ENCODE data around the gene CDH23. TPM values are rescaled to one million over a fixed set of nuclear protein-coding genes. Genes with fewer than 3 reads are reported as not detected.

CDH23 gene
- total RNA-seq, 2 experiments from 2014 or later, result 4.0 to 4.5 TPM

GRCh38 chr10:71611709-71612422 is 215.1 kb downstream of the CDH23 start:
- no peaks in the 10 kb centered on the region for H3K9me3 Mint-ChIP-seq
- H3K27ac Mint-ChIP-seq, result no peak overlapping the region
- no peaks in the 10 kb centered on the region for H3K36me3 Mint-ChIP-seq (ENCODE audit: low read depth)
- DNase-seq, result no peak
- no peak overlapping the region for H3K4me3 Mint-ChIP-seq
- peaks cover 2% of the 10 kb centered on the region for H3K27me3 Mint-ChIP-seq
- no peaks in the 10 kb centered on the region for H3K4me1 Mint-ChIP-seq
- ChIA-PET POLR2A (no interaction called here), CTCF (no interaction called here)

DNA sequence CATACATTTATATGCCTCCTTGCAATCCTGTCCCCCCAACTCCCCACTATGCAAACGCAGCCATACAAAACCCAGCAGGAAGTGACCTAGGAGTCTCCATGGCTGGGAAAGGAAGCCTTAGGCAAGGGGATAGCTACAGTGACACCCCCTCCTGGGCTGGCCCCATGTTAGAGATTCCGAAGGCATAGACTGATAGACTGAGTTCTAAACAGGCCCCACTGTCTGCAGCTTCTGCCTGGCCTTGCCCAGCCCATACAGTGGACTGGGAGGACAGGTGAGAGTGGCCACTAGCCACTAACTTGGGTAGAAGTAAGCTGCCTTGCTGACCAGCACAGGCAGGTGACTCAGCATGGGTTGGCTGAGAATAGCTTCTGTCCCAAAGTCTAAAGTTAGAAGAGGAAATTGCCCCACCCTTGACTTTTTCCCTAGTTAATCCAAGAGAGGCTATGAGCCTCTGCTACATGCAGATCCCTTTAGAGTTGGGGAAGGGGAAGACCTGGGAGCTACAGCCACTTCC is 216.6 kb downstream of the CDH23 start:
- H3K4me1 Mint-ChIP-seq, result no peaks in the 10 kb centered on the region
- peaks cover 2% of the 10 kb centered on the region for H3K27me3 Mint-ChIP-seq
- H3K27ac Mint-ChIP-seq, result no peak overlapping the region
- CTCF ChIA-PET, result no interaction called here
- DNase-seq, result no peak
- no peaks in the 10 kb centered on the region for H3K9me3 Mint-ChIP-seq
- no peak overlapping the region for H3K4me3 Mint-ChIP-seq
- POLR2A ChIA-PET, result no interaction called here
- no peaks in the 10 kb centered on the region for H3K36me3 Mint-ChIP-seq (ENCODE audit: low read depth)

DNA sequence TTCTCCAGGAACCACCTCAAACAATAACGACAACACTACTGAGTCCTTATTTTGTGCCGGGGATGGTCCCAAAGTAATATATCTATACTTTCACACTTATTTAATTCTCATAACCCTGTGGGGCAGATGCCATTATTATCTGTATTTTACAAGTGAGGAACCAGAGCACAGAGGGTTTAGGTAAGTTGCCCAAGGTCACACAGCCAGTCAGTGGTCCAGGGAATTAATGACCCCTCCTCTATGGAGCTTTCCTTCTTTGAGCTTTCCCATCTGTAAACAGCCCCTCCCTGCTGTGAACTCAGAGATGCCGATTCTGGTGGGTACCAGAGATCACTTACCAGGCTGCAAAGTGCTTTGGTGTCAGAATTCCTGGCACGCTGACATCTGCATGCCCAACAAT is 217.2 kb downstream of the CDH23 start:
- POLR2A ChIA-PET, result no interaction called here
- H3K27me3 Mint-ChIP-seq, result peaks cover 2% of the 10 kb centered on the region
- no peaks in the 10 kb centered on the region for H3K4me1 Mint-ChIP-seq
- no peak overlapping the region for H3K4me3 Mint-ChIP-seq
- CTCF ChIA-PET, result no interaction called here
- DNase-seq, result no peak
- no peak overlapping the region for H3K27ac Mint-ChIP-seq
- no peaks in the 10 kb centered on the region for H3K36me3 Mint-ChIP-seq (ENCODE audit: low read depth)
- no peaks in the 10 kb centered on the region for H3K9me3 Mint-ChIP-seq

DNA sequence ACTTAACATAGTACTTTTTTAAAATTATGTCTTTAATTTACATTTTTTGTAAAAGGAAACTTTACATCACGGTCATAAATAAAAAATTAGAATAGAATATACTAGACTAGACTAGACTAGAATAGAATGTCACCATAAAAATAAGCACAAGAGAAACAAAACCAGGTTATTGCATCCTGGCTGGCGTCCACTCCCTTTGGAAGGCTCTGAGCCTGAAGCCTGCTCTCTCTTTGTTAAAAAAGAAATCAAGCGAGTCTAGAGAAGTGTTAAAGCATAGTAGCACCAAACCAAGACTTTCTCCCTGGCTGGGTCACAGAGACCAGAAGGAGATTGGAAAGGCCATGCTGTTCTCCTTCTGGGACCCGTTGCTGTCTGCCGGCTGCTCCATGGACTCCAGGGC is 218.2 kb downstream of the CDH23 start:
- H3K4me1 Mint-ChIP-seq, result no peaks in the 10 kb centered on the region
- ChIA-PET POLR2A (no interaction called here), CTCF (no interaction called here)
- no peaks in the 10 kb centered on the region for H3K36me3 Mint-ChIP-seq (ENCODE audit: low read depth)
- peaks cover 2% of the 10 kb centered on the region for H3K27me3 Mint-ChIP-seq
- no peak for DNase-seq
- H3K4me3 Mint-ChIP-seq, result no peak overlapping the region
- no peak overlapping the region for H3K27ac Mint-ChIP-seq
- no peaks in the 10 kb centered on the region for H3K9me3 Mint-ChIP-seq

DNA sequence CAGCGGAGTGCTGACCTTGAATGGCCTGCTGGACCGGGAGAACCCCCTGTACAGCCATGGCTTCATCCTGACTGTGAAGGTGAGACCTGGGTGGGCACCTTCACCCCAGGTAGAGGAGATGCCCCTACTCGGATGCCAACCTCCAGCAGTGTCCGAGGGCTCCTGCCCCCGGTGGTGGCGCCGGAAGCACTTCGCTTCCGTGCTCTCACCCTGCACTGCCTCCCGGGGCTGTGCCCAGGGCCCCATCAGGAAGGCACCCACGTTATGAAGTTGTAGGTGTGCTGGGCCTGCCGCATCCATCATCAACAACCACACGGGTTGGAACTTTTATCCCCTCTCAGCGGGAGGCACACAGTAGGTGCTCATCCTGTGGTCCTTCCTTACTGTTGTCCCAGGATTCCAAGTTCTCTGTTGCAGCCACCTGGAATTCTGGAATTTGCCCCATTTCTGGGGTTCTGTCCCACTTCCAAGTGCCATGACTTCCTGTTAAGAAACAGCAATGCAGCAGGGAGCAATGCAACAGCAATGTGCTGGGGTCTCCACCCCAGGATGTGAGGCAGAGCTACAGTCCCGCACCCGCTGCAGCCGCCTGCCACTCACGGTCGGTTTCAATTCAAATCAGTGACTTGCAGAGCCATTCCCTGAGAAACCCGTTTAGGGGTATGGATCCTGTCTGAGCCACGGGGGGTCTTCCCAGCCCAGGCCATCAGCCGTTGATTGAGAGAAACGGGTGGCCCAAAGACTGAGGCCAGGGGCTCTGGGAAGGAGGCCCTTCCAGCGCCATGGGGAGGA is 219.0 kb downstream of the CDH23 start:
- Mint-ChIP-seq H3K27me3 (peaks cover 2% of the 10 kb centered on the region), H3K9me3 (no peaks in the 10 kb centered on the region), H3K36me3 (ENCODE audit: low read depth) (no peaks in the 10 kb centered on the region), H3K27ac (no peak overlapping the region), H3K4me1 (no peaks in the 10 kb centered on the region), H3K4me3 (no peak overlapping the region)
- DNase-seq, result no peak
- ChIA-PET POLR2A (no interaction called here), CTCF (no interaction called here)

DNA sequence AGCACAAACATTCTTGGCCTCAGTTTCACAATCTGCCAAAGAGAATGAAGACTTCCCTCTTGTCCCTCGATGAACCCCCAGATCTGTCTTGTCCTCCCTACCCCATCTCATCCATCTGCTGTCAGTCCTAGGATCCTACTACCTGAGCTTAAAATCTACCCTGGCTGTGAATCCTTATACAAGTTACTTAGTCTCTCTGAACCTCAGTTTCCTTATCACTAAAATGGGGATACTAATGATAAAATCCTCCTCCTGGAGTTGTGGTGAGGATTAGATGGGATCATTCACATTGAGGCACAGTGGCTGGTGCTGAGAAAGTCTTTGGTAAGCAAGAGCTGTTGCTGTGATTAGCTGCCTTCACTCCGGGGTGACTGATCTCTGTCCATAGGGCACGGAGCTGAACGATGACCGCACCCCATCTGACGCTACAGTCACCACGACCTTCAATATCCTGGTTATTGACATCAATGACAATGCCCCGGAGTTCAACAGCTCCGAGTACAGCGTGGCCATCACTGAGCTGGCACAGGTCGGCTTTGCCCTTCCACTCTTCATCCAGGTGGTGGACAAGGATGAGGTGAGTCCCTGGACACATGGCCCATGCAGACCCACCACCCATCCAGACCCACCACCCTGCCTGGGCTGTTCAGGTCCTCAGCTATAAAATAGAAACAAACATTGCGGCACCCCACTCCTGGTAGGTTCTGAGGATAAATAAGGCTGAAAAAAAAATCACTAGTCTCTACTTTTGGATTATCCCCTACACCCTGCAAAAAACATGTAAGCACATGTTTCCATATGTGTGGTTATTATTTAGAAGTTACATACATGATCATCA is 220.3 kb downstream of the CDH23 start:
- Mint-ChIP-seq H3K27me3 (peaks cover 2% of the 10 kb centered on the region), H3K4me1 (no peaks in the 10 kb centered on the region), H3K27ac (no peak overlapping the region)

GRCh38 chr10:71618176-71618575 is 221.5 kb downstream of the CDH23 start:
- Mint-ChIP-seq H3K27me3 (peaks cover 2% of the 10 kb centered on the region), H3K9me3 (no peaks in the 10 kb centered on the region), H3K4me3 (no peak overlapping the region), H3K36me3 (ENCODE audit: low read depth) (no peaks in the 10 kb centered on the region), H3K4me1 (no peaks in the 10 kb centered on the region), H3K27ac (no peak overlapping the region)
- DNase-seq, result no peak
- ChIA-PET POLR2A (no interaction called here), CTCF (interaction anchor here (1.0 kb wide), 1 partner anchor 25 kb away, joined by 3 read pairs; no protein-coding TSS in a partner anchor)

More for the DNA sequence above, 220.3 kb downstream of the CDH23 start:
- Mint-ChIP-seq H3K36me3 (ENCODE audit: low read depth) (no peaks in the 10 kb centered on the region), H3K9me3 (no peaks in the 10 kb centered on the region), H3K4me3 (no peak overlapping the region)
- POLR2A ChIA-PET, result no interaction called here
- CTCF ChIA-PET, result interaction anchor here (0.7 kb wide), 1 partner anchor 13 kb away, joined by 3 read pairs; no protein-coding TSS in a partner anchor
- no peak for DNase-seq

- Mint-ChIP-seq H3K4me3 (no peak overlapping the region), H3K27ac (no peak overlapping the region), H3K36me3 (ENCODE audit: low read depth) (no peaks in the 10 kb centered on the region), H3K4me1 (no peaks in the 10 kb centered on the region), H3K9me3 (no peaks in the 10 kb centered on the region), H3K27me3 (peaks cover 2% of the 10 kb centered on the region)
- DNase-seq, result no peak
- ChIA-PET POLR2A (no interaction called here), CTCF (interaction anchor here (1.0 kb wide), 1 partner anchor 26 kb away, joined by 3 read pairs; no protein-coding TSS in a partner anchor)
Measured at GRCh38 chr10:71618598-71618997, 221.9 kb downstream of the CDH23 start.

DNA sequence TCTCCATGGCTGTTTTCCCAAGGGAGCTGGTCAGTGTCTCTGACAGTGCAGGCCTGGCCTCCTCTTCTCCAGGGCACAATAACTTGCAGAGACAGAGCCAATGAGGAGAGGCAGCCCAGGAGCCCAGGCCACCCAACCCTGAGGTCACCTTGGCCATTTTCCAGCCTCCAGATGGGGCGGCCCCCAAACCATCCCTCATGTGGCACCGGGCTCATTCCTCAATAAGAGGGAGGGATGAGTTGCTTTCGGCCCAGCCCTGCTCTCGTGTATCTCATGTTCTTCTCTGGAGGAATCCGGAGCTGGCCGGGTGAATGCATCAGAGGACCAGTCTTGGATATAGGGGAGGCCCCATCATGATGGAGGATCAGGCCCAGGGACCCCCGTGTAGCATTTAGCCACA is 223.9 kb downstream of the CDH23 start:
- no peak overlapping the region for H3K27ac Mint-ChIP-seq
- no peak for DNase-seq
- no peaks in the 10 kb centered on the region for H3K36me3 Mint-ChIP-seq (ENCODE audit: low read depth)
- no peak overlapping the region for H3K4me3 Mint-ChIP-seq
- H3K27me3 Mint-ChIP-seq, result peaks cover 2% of the 10 kb centered on the region
- POLR2A ChIA-PET, result no interaction called here
- no peaks in the 10 kb centered on the region for H3K9me3 Mint-ChIP-seq
- CTCF ChIA-PET, result no interaction called here
- H3K4me1 Mint-ChIP-seq, result no peaks in the 10 kb centered on the region

DNA sequence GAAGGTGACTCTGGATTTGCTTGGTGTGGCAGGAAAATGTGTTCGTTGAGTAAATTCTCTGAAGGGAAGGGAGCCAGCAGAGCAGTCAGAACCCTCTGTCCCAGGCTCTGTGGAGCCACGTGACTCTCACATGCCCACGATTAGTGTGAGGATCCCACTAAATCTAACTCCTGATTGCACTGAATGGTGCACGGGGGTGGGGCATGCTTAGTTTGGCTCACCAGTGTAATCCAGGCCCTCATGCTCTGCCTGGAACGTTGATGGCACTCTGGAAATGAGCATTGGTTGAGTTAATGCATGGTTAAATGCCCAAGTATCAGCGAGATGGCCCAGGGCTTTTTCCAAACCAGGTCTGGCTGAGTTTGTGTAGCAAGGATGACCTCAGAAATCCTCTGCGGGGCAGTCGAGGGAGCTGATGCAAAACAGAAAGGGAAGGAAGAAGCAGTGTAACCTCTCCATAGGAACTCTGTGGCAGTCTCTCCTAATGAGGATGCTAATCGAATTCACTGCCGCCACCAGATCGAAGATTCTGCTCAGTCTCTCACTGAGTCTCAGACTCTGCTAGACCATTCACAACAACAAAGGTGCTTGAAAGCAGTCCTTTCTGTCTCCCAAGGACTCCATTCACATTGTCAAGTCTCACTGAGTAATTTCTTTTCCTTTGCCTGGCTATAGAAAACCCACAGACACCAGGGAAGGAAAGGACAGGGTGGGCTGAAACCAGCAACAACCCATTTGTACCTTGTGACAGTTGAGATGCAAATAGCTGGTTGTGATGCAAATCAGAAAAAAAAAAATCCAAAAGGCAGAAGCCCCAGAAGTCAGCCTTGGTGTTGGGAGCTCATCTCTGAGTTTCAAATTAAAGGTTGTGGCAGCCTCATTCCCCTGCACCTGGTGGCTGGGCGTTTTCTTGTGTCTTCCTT is 224.8 kb downstream of the CDH23 start:
- DNase-seq, result no peak
- no peaks in the 10 kb centered on the region for H3K4me1 Mint-ChIP-seq
- no peaks in the 10 kb centered on the region for H3K36me3 Mint-ChIP-seq (ENCODE audit: low read depth)
- peaks cover 2% of the 10 kb centered on the region for H3K27me3 Mint-ChIP-seq
- ChIA-PET CTCF (interaction anchor here (0.6 kb wide), 2 partner anchors 16 to 81 kb away, joined by 3 to 4 read pairs; no protein-coding TSS in a partner anchor), POLR2A (interaction anchor here (0.6 kb wide), 1 partner anchor 215 kb away, joined by 3 read pairs; no protein-coding TSS in a partner anchor)
- H3K9me3 Mint-ChIP-seq, result no peaks in the 10 kb centered on the region
- H3K27ac Mint-ChIP-seq, result no peak overlapping the region
- no peak overlapping the region for H3K4me3 Mint-ChIP-seq

- Mint-ChIP-seq H3K9me3 (no peaks in the 10 kb centered on the region), H3K27me3 (peaks cover 2% of the 10 kb centered on the region), H3K4me3 (no peak overlapping the region), H3K36me3 (ENCODE audit: low read depth) (no peaks in the 10 kb centered on the region), H3K27ac (no peak overlapping the region), H3K4me1 (no peaks in the 10 kb centered on the region)
- CTCF ChIA-PET, result interaction anchor here (0.5 to 0.6 kb wide), 3 partner anchors 16 to 184 kb away, joined by 3 to 5 read pairs (median 4); no protein-coding TSS in a partner anchor
- DNase-seq, result no peak
- POLR2A ChIA-PET, result interaction anchor here (0.6 kb wide), 1 partner anchor 215 kb away, joined by 3 read pairs; no protein-coding TSS in a partner anchor
Measured at GRCh38 chr10:71622154-71622526, 225.4 kb downstream of the CDH23 start.

DNA sequence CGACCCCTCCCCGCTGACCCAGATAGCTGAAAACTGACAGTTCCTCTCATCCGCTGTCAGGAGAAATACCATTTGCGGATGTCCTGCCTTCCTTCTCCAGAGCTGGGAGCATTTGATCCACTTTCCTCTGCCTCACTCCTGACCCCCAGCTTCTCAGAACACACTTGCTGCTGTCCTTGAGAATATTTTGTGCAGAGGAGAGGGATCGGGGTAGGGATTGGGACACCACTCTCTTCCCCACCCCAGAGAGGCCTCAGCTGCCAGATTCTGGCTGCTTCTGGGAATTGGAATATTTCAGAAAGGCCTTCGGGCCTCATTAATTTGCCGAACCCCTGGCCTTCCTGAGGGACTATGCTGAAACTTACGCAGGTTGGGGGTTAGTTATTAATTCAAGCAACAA is 225.9 kb downstream of the CDH23 start:
- Mint-ChIP-seq H3K9me3 (no peaks in the 10 kb centered on the region), H3K36me3 (ENCODE audit: low read depth) (no peaks in the 10 kb centered on the region), H3K27me3 (peaks cover 2% of the 10 kb centered on the region), H3K4me3 (no peak overlapping the region), H3K27ac (no peak overlapping the region), H3K4me1 (no peaks in the 10 kb centered on the region)
- ChIA-PET CTCF (interaction anchor here (0.5 kb wide), 1 partner anchor 184 kb away, joined by 5 read pairs; no protein-coding TSS in a partner anchor), POLR2A (no interaction called here)
- DNase-seq, result no peak

Data from activated CD4-positive, alpha-beta T cell treated with anti-CD3 and anti-CD28 coated beads, Interleukin-2, amount 10 ng/mL, durations not matched to agents 7 days and 5 days (primary cell).